ENCODE measurements around the gene CKS2.

DNA sequence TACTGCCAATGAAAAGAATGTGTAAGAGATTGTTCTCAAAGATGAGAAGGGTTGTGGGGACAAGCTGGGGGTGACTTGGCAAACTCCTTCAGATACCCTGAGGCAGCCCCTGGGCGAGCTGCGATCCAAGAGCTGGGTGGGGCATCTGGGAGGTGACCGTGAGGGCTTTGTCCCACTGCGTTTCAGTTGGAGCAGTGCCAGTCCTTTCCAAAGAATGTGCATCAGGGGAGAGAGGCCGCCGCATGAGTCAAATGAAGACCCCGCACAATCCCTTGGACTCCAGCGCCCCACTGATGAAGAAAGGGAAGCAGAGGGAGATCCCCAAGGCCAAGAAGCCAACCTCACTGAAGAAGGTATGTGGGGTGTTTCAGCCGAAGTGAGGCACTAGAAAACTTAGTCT is 35.7 kb downstream of the CKS2 start:
- TF ChIP-seq, protein P1, sequence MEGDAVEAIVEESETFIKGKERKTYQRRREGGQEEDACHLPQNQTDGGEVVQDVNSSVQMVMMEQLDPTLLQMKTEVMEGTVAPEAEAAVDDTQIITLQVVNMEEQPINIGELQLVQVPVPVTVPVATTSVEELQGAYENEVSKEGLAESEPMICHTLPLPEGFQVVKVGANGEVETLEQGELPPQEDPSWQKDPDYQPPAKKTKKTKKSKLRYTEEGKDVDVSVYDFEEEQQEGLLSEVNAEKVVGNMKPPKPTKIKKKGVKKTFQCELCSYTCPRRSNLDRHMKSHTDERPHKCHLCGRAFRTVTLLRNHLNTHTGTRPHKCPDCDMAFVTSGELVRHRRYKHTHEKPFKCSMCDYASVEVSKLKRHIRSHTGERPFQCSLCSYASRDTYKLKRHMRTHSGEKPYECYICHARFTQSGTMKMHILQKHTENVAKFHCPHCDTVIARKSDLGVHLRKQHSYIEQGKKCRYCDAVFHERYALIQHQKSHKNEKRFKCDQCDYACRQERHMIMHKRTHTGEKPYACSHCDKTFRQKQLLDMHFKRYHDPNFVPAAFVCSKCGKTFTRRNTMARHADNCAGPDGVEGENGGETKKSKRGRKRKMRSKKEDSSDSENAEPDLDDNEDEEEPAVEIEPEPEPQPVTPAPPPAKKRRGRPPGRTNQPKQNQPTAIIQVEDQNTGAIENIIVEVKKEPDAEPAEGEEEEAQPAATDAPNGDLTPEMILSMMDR (IDR thresholded peaks at IDR 0.05), result no peak
- TF ChIP-seq POLR2AphosphoS5 (IDR thresholded peaks at IDR 0.05), result no peak
